Astrocyte (in vitro differentiated cells and primary cell): ENCODE measurements around the gene EGFR.

Source experiments
- CTCF ChIP-seq: IDR thresholded peaks from 2 replicates; pipeline ENCODE4 v1.5.1; 2011; ENCODE audit warnings: low read depth, mild to moderate bottlenecking, inconsistent platforms, low read length, moderate library complexity; ENCODE audit not compliant: insufficient read depth
- EZH2 ChIP-seq: IDR thresholded peaks from 2 replicates; pipeline ENCODE4 v1.6.1; 2012; ENCODE audit warnings: mild to moderate bottlenecking, low read length, inconsistent platforms; ENCODE audit not compliant: insufficient read depth

GRCh38 chr7:55233001-55233400 lies 214.2 kb downstream of the EGFR start:
- TF ChIP-seq CTCF: no peak
- no peak for TF ChIP-seq EZH2
